K562 (cell line): ENCODE measurements around the gene NUDT21. TPM values are rescaled to one million over a fixed set of nuclear protein-coding genes. Genes with fewer than 3 reads are reported as not detected.

Experiments
- ARID1B ChIP-seq: fragments of 450-650 bp; IDR thresholded peaks from 2 replicates; pipeline ENCODE4 v1.6.1; 2016; ENCODE audit warnings: antibody characterized with exemption, mild to moderate bottlenecking, inconsistent platforms
- ARID4B ChIP-seq: sonication (generic); formaldehyde crosslinking; IDR thresholded peaks from 2 replicates; pipeline ENCODE4 v1.8.0; 2022; ENCODE audit warnings: mild to moderate bottlenecking, missing genetic modification reagents
- CEBPZ ChIP-seq: fragments of 150-350 bp; IDR thresholded peaks from 2 replicates; pipeline ENCODE4 v1.6.1; 2014; ENCODE audit warnings: low read depth, mild to moderate bottlenecking, low read length, borderline replicate concordance
- HOMEZ ChIP-seq: fragments of 250-450 bp; sonication (Bioruptor Pico); IDR thresholded peaks from 2 replicates; pipeline ENCODE4 v1.4.0; 2020; ENCODE audit warnings: mild to moderate bottlenecking, moderate library complexity
- JUNB ChIP-seq: fragments of 450-650 bp; formaldehyde crosslinking; conservative IDR thresholded peaks from 2 replicates; pipeline ENCODE4 v1.4.0; 2020; ENCODE audit warnings: mild to moderate bottlenecking
- MEIS2 ChIP-seq: fragments of 450-650 bp; IDR thresholded peaks from 2 replicates; pipeline ENCODE4 v1.6.1; 2014; ENCODE audit warnings: mild to moderate bottlenecking; ENCODE audit not compliant: partially characterized antibody
- MITF ChIP-seq: IDR thresholded peaks from 2 replicates; pipeline ENCODE4 v1.6.1; 2014; ENCODE audit warnings: antibody characterized with exemption
- MYBL2 ChIP-seq, 2 experiments: fragments of 450-650 bp in 1 of 2; sonication (generic) in 1 of 2; formaldehyde crosslinking in 1 of 2; IDR thresholded peaks; 2 replicates each; pipeline versions ENCODE4 v1.6.1 to v1.8.1; 2017 to 2022; ENCODE audit warnings: borderline replicate concordance in 1 of 2, inconsistent platforms in 1 of 2, low read depth in 1 of 2, mild to moderate bottlenecking in 1 of 2, missing genetic modification reagents in 1 of 2, moderate library complexity in 1 of 2
- NFRKB ChIP-seq: fragments of 450-650 bp; IDR thresholded peaks from 2 replicates; pipeline ENCODE4 v1.6.1; 2016; ENCODE audit warnings: low read depth
- SIX5 ChIP-seq, 2 experiments: IDR thresholded peaks; 2 replicates each; pipeline ENCODE4 v1.6.1; 2011; ENCODE audit warnings: low read length in 2 of 2, borderline replicate concordance in 1 of 2, low read depth in 1 of 2, mild to moderate bottlenecking in 1 of 2, moderate library complexity in 1 of 2; ENCODE audit not compliant: insufficient read depth in 1 of 2
- SMARCC2 ChIP-seq: fragments of 450-650 bp; IDR thresholded peaks from 2 replicates; pipeline ENCODE4 v1.6.1; 2017; ENCODE audit warnings: antibody characterized with exemption, moderate library complexity, mild to moderate bottlenecking, low read depth
- SRSF7 ChIP-seq: fragments of 200-400 bp; formaldehyde crosslinking; optimal IDR thresholded peaks from 2 replicates; pipeline ENCODE3; 2017; ENCODE audit warnings: mild to moderate bottlenecking, low read depth, low read length
- ZNF583 ChIP-seq: fragments of 250-450 bp; sonication (Bioruptor Pico); IDR thresholded peaks from 2 replicates; pipeline ENCODE4 v1.4.0; 2020
- ZNF830 ChIP-seq: fragments of 250-450 bp; sonication (Bioruptor Pico); IDR thresholded peaks from 2 replicates; pipeline ENCODE4 v1.5.0; 2021; ENCODE audit warnings: mild to moderate bottlenecking
- polyA plus RNA-seq, 8 experiments: library from polyadenylated mRNA; depleted of rRNA in 4 of 8; stranded (reverse) in 5 of 8; unstranded in 3 of 8; fragments of >200 nt; fragmentation: Nextera tagmentation in 2 of 8; fragmentation: Illumina TruSeq in 1 of 8; extraction: Ambion mirVana in 2 of 8; extraction: Trizol in 1 of 8; gene quantifications; 2 replicates each; pipeline versions ENCODE4 v1.2.1 to v1.2.3, GENCODE V29; 2011 to 2014; ENCODE audit warnings: inconsistent platforms in 1 of 8, missing spikeins in 1 of 8
- total RNA-seq, 7 experiments: library from RNA; depleted of rRNA in 6 of 7; stranded (reverse); fragments of >200 nt in 6 of 7; fragmentation: Illumina TruSeq in 2 of 7; extraction: Trizol in 2 of 7; gene quantifications; 2 replicates each; pipeline versions ENCODE4 v1.2.1 to v1.2.3, GENCODE V29; 2011 to 2021; ENCODE audit warnings: low replicate concordance in 1 of 7
- TF ChIP-seq, protein P1 (sequence below): sonication (generic); formaldehyde crosslinking; IDR thresholded peaks from 2 replicates; pipeline ENCODE4 v1.9.0; 2022; ENCODE audit warnings: mild to moderate bottlenecking, missing genetic modification reagents

Gene NUDT21
- total and polyA plus RNA-seq, 9 of the 15 experiments (the other 6 are each of a cell fraction or from before 2014, with no cell fraction given): 62.4 to 218 (median 121) TPM

GRCh38 chr16:56450986-56451752, at the start of gene NUDT21, which contains the start of gene OGFOD1 (continued):
- peak; percentile 87 for TF ChIP-seq CEBPZ
- no peak for TF ChIP-seq SIX5 (IDR thresholded peaks at IDR 0.05; ENCODE audit: borderline replicate concordance in 1 of 2, insufficient read depth in 1 of 2, low read depth in 1 of 2, low read length in 2 of 2)
- TF ChIP-seq ARID4B (CRISPR knock-in tag): peak; percentile 88
- no peak for TF ChIP-seq ARID1B
- no peak for TF ChIP-seq ZNF583
- TF ChIP-seq SMARCC2: peak; percentile 16; the same call in 1 of the 2 replicates
- TF ChIP-seq HOMEZ (CRISPR knock-in tag): no peak
- TF ChIP-seq MEIS2: no peak
- no peak for TF ChIP-seq MYBL2 (IDR thresholded peaks at IDR 0.05; ENCODE audit: low read depth)
- TF ChIP-seq MYBL2 (CRISPR knock-in tag; IDR thresholded peaks at IDR 0.05; ENCODE audit: borderline replicate concordance): no peak
- TF ChIP-seq MITF: no peak; the same call in 1 of the 2 replicates
- no peak for TF ChIP-seq SRSF7
- no peak for TF ChIP-seq JUNB (CRISPR knock-in tag)
- TF ChIP-seq, protein P1, sequence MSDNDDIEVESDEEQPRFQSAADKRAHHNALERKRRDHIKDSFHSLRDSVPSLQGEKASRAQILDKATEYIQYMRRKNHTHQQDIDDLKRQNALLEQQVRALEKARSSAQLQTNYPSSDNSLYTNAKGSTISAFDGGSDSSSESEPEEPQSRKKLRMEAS (CRISPR knock-in tag): peak; percentile 32; the same call in 1 of the 2 replicates
- no peak for TF ChIP-seq ZNF830
- TF ChIP-seq NFRKB: peak; percentile 92; the same call in 1 of the 2 replicates
